GM23338 (cell line): Measurements from ENCODE around the gene WFDC10A. TPM values are rescaled to one million over a fixed set of nuclear protein-coding genes. Genes with fewer than 3 reads are reported as not detected.

ENCODE experiments used
- ATAC-seq: fragments of 200-7000 bp; cut with Tn5 transposase; 3 replicates; pipeline ENCODE4 v1.9.1; 2020
- DNase-seq: peaks from one replicate; pipeline ENCODE4 v3.0.0-alpha.2; 2015; ENCODE audit warnings: low spot score
- H2AFZ ChIP-seq: fragments of 200-600 bp; sonication (generic); 2 replicates; pipeline ENCODE4 v1.8.0; 2016; ENCODE audit warnings: antibody characterized with exemption, mild to moderate bottlenecking, moderate library complexity
- H3F3A ChIP-seq: fragments of 200-600 bp; sonication (generic); replicated peaks from 2 replicates; pipeline ENCODE4 v1.8.0; 2017; ENCODE audit warnings: antibody characterized with exemption, mixed run types, low read depth
- H3K27ac ChIP-seq: fragments of 200-600 bp; sonication (generic); 2 replicates; pipeline ENCODE4 v1.6.1; 2016; ENCODE audit warnings: low read depth
- H3K27me3 ChIP-seq: fragments of 200-600 bp; sonication (generic); 2 replicates; pipeline ENCODE4 v1.8.0; 2016; ENCODE audit warnings: mild to moderate bottlenecking, mixed run types, moderate library complexity; ENCODE audit not compliant: insufficient read depth
- H3K36me3 ChIP-seq: fragments of 200-600 bp; sonication (generic); 2 replicates; pipeline ENCODE4 v1.8.0; 2016; ENCODE audit warnings: mild to moderate bottlenecking; ENCODE audit not compliant: insufficient read depth
- H3K4me1 ChIP-seq: fragments of 200-600 bp; sonication (generic); 2 replicates; pipeline ENCODE4 v1.8.0; 2016; ENCODE audit warnings: mild to moderate bottlenecking, moderate library complexity; ENCODE audit not compliant: insufficient read depth
- H3K4me2 ChIP-seq: fragments of 200-600 bp; sonication (generic); 2 replicates; pipeline ENCODE4 v1.7.1; 2017; ENCODE audit warnings: mixed run types
- H3K4me3 ChIP-seq: fragments of 200-600 bp; sonication (generic); 2 replicates; pipeline ENCODE4 v1.6.1; 2016; ENCODE audit warnings: mixed run types
- H3K79me2 ChIP-seq: fragments of 200-600 bp; sonication (generic); replicated peaks from 2 replicates; pipeline ENCODE4 v1.8.0; 2017; ENCODE audit warnings: mild to moderate bottlenecking; ENCODE audit not compliant: insufficient read depth
- H3K9me2 ChIP-seq: fragments of 200-600 bp; sonication (generic); 2 replicates; pipeline ENCODE4 v1.8.0; 2017; ENCODE audit not compliant: insufficient read depth
- H4K20me1 ChIP-seq: fragments of 200-600 bp; sonication (generic); replicated peaks from 2 replicates; pipeline ENCODE4 v1.8.0; 2017; ENCODE audit warnings: mild to moderate bottlenecking; ENCODE audit not compliant: insufficient read depth
- H3K27ac Mint-ChIP-seq: 2 replicates; pipeline ENCODE4 v1.8.0; 2020; ENCODE audit warnings: inconsistent platforms, mild to moderate bottlenecking, moderate library complexity, mixed read lengths
- H3K27me3 Mint-ChIP-seq: 3 replicates; pipeline ENCODE4 v1.8.0; 2022; ENCODE audit warnings: low read depth, mild to moderate bottlenecking, moderate library complexity, mixed read lengths, inconsistent platforms; ENCODE audit not compliant: insufficient read depth, poor library complexity
- H3K36me3 Mint-ChIP-seq: 3 replicates; pipeline ENCODE4 v1.8.0; 2021; ENCODE audit warnings: low read depth, mild to moderate bottlenecking, inconsistent platforms, moderate library complexity, mixed read lengths
- H3K4me1 Mint-ChIP-seq: 3 replicates; pipeline ENCODE4 v1.8.0; 2020; ENCODE audit warnings: mild to moderate bottlenecking, inconsistent platforms, mixed read lengths
- H3K4me3 Mint-ChIP-seq: 3 replicates; pipeline ENCODE4 v1.8.0; 2021; ENCODE audit warnings: moderate library complexity, mild to moderate bottlenecking, inconsistent platforms, mixed read lengths
- H3K9me3 Mint-ChIP-seq: 3 replicates; pipeline ENCODE4 v1.8.0; 2020; ENCODE audit warnings: moderate library complexity, mild to moderate bottlenecking, inconsistent platforms, mixed read lengths
- CREB1 ChIP-seq: fragments of 250-450 bp; sonication (Bioruptor Pico); IDR thresholded peaks from 2 replicates; pipeline ENCODE4 v1.5.0; 2020; ENCODE audit warnings: low read depth, mild to moderate bottlenecking, moderate library complexity
- CTCF ChIP-seq, 2 experiments: fragments of 200-600 bp in 1 of 2; sonication (generic) in 1 of 2; conservative IDR thresholded peaks; 2 replicates each; pipeline versions ENCODE4 v1.5.1 to v1.6.1; 2016 to 2017; ENCODE audit warnings: antibody characterized with exemption in 2 of 2, low read depth in 2 of 2, mild to moderate bottlenecking in 2 of 2, moderate library complexity in 1 of 2
- EZH2 ChIP-seq: fragments of 200-600 bp; sonication (generic); IDR thresholded peaks from one replicate; pipeline ENCODE4 v1.8.0; 2017; ENCODE audit warnings: antibody characterized with exemption, mild to moderate bottlenecking, low read depth; ENCODE audit not compliant: unreplicated experiment
- EZH2phosphoT487 ChIP-seq: fragments of 200-600 bp; sonication (generic); IDR thresholded peaks from one replicate; pipeline ENCODE4 v1.8.1; 2018; ENCODE audit warnings: antibody characterized with exemption; ENCODE audit not compliant: unreplicated experiment
- JUNB ChIP-seq: IDR thresholded peaks from one replicate; pipeline ENCODE4 v1.6.1; 2016; ENCODE audit warnings: antibody characterized with exemption; ENCODE audit not compliant: unreplicated experiment
- NANOG ChIP-seq: IDR thresholded peaks from 2 replicates; pipeline ENCODE4 v1.6.1; 2016; ENCODE audit warnings: antibody characterized with exemption, borderline replicate concordance
- POLR2AphosphoS5 ChIP-seq: IDR thresholded peaks from 2 replicates; pipeline ENCODE4 v1.6.1; 2016; ENCODE audit warnings: antibody characterized with exemption, low read depth
- STAT1 ChIP-seq: IDR thresholded peaks from one replicate; pipeline ENCODE4 v1.6.1; 2016; ENCODE audit warnings: antibody characterized with exemption; ENCODE audit not compliant: unreplicated experiment
- ZNF114 ChIP-seq: fragments of 250-450 bp; sonication (Bioruptor Pico); IDR thresholded peaks from 2 replicates; pipeline ENCODE4 v1.5.0; 2020; ENCODE audit warnings: mild to moderate bottlenecking, moderate library complexity
- ZNF331 ChIP-seq: fragments of 250-450 bp; sonication (Bioruptor Pico); IDR thresholded peaks from 2 replicates; pipeline ENCODE4 v1.5.0; 2020; ENCODE audit warnings: low read depth, mild to moderate bottlenecking, moderate library complexity
- polyA plus RNA-seq: library from polyadenylated mRNA; unstranded; fragments of >200 nt; fragmentation: Nextera tagmentation; extraction: Ambion mirVana; gene quantifications from 2 replicates; pipeline ENCODE4 v1.2.1, GENCODE V29; 2016
- total RNA-seq: library from RNA; depleted of rRNA; stranded (reverse); fragments of >200 nt; shearing (Covaris generic); gene quantifications from 2 replicates; pipeline ENCODE4 v1.2.3, GENCODE V29; 2014
- TF ChIP-seq, protein P1 (sequence below): IDR thresholded peaks from 2 replicates; pipeline ENCODE4 v1.6.1; 2016; ENCODE audit warnings: antibody characterized with exemption
- TF ChIP-seq, protein P2 (sequence below): fragments of 250-450 bp; sonication (Bioruptor Pico); IDR thresholded peaks from 2 replicates; pipeline ENCODE4 v1.5.0; 2020; ENCODE audit warnings: mild to moderate bottlenecking, moderate library complexity

The WFDC10A gene
- total and polyA plus RNA-seq, 2 experiments from 2014 or later, result not detected

DNA sequence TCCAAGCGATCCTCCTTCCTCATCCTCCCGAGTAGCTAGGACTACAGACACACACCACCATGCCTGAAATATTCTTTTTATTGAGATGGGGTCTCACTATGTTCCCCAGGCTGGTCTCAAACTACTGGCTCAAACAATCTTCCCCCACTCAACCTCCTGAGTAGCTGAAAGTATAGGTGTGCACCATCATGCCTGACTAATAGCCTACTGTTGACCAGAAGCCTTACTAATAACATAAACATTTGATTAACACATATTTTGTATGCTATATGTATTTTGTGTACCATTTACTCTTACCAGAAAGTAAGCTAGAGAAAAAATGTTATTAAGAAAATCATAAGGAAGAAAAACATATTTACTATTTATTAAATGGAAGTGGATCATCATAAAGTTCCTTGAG lies 11.9 kb upstream of the WFDC10A start:
- TF ChIP-seq, protein P1, sequence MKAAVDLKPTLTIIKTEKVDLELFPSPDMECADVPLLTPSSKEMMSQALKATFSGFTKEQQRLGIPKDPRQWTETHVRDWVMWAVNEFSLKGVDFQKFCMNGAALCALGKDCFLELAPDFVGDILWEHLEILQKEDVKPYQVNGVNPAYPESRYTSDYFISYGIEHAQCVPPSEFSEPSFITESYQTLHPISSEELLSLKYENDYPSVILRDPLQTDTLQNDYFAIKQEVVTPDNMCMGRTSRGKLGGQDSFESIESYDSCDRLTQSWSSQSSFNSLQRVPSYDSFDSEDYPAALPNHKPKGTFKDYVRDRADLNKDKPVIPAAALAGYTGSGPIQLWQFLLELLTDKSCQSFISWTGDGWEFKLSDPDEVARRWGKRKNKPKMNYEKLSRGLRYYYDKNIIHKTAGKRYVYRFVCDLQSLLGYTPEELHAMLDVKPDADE, result no peak
- TF ChIP-seq EZH2phosphoT487 (no peak), ZNF114 (CRISPR knock-in tag) (no peak), STAT1 (no peak), NANOG (no peak), CTCF (conservative IDR thresholded peaks at IDR 0.05; ENCODE audit: low read depth in 2 of 2) (no peak), POLR2AphosphoS5 (no peak), ZNF331 (CRISPR knock-in tag) (no peak), CREB1 (no peak)
- no peaks in the 10 kb centered on the region for H3F3A ChIP-seq
- no peaks in the 10 kb centered on the region for H3K27me3 Mint-ChIP-seq
- H3K4me3 ChIP-seq, result no peak overlapping the region
- no peaks in the 10 kb centered on the region; the same call in 2 of the 3 replicates for H3K4me1 Mint-ChIP-seq
- H3K27ac Mint-ChIP-seq, result no peak overlapping the region
- no peaks in the 10 kb centered on the region; the same call in 2 of the 3 replicates for H3K9me3 Mint-ChIP-seq
- no peak overlapping the region for H3K4me2 ChIP-seq
- H3K27ac ChIP-seq, result no peak overlapping the region
- no peaks in the 10 kb centered on the region for H3K36me3 Mint-ChIP-seq
- no peak overlapping the region for H2AFZ ChIP-seq
- no peaks in the 10 kb centered on the region for H3K4me1 ChIP-seq
- no peaks in the 10 kb centered on the region for H3K79me2 ChIP-seq
- ATAC-seq (no peak), DNase-seq (no peak)
- H4K20me1 ChIP-seq, result no peaks in the 10 kb centered on the region
- no peak overlapping the region for H3K4me3 Mint-ChIP-seq
- H3K27me3 ChIP-seq, result no peaks in the 10 kb centered on the region
- peaks cover 15% of the 10 kb centered on the region for H3K9me2 ChIP-seq
- no peaks in the 10 kb centered on the region for H3K36me3 ChIP-seq

- no peaks in the 10 kb centered on the region for H3K9me2 ChIP-seq
- no peaks in the 10 kb centered on the region; the same call in 2 of the 3 replicates for H3K9me3 Mint-ChIP-seq
- ATAC-seq, result no peak
- no peak for TF ChIP-seq STAT1
- no peak for TF ChIP-seq EZH2phosphoT487
- TF ChIP-seq, protein P2, sequence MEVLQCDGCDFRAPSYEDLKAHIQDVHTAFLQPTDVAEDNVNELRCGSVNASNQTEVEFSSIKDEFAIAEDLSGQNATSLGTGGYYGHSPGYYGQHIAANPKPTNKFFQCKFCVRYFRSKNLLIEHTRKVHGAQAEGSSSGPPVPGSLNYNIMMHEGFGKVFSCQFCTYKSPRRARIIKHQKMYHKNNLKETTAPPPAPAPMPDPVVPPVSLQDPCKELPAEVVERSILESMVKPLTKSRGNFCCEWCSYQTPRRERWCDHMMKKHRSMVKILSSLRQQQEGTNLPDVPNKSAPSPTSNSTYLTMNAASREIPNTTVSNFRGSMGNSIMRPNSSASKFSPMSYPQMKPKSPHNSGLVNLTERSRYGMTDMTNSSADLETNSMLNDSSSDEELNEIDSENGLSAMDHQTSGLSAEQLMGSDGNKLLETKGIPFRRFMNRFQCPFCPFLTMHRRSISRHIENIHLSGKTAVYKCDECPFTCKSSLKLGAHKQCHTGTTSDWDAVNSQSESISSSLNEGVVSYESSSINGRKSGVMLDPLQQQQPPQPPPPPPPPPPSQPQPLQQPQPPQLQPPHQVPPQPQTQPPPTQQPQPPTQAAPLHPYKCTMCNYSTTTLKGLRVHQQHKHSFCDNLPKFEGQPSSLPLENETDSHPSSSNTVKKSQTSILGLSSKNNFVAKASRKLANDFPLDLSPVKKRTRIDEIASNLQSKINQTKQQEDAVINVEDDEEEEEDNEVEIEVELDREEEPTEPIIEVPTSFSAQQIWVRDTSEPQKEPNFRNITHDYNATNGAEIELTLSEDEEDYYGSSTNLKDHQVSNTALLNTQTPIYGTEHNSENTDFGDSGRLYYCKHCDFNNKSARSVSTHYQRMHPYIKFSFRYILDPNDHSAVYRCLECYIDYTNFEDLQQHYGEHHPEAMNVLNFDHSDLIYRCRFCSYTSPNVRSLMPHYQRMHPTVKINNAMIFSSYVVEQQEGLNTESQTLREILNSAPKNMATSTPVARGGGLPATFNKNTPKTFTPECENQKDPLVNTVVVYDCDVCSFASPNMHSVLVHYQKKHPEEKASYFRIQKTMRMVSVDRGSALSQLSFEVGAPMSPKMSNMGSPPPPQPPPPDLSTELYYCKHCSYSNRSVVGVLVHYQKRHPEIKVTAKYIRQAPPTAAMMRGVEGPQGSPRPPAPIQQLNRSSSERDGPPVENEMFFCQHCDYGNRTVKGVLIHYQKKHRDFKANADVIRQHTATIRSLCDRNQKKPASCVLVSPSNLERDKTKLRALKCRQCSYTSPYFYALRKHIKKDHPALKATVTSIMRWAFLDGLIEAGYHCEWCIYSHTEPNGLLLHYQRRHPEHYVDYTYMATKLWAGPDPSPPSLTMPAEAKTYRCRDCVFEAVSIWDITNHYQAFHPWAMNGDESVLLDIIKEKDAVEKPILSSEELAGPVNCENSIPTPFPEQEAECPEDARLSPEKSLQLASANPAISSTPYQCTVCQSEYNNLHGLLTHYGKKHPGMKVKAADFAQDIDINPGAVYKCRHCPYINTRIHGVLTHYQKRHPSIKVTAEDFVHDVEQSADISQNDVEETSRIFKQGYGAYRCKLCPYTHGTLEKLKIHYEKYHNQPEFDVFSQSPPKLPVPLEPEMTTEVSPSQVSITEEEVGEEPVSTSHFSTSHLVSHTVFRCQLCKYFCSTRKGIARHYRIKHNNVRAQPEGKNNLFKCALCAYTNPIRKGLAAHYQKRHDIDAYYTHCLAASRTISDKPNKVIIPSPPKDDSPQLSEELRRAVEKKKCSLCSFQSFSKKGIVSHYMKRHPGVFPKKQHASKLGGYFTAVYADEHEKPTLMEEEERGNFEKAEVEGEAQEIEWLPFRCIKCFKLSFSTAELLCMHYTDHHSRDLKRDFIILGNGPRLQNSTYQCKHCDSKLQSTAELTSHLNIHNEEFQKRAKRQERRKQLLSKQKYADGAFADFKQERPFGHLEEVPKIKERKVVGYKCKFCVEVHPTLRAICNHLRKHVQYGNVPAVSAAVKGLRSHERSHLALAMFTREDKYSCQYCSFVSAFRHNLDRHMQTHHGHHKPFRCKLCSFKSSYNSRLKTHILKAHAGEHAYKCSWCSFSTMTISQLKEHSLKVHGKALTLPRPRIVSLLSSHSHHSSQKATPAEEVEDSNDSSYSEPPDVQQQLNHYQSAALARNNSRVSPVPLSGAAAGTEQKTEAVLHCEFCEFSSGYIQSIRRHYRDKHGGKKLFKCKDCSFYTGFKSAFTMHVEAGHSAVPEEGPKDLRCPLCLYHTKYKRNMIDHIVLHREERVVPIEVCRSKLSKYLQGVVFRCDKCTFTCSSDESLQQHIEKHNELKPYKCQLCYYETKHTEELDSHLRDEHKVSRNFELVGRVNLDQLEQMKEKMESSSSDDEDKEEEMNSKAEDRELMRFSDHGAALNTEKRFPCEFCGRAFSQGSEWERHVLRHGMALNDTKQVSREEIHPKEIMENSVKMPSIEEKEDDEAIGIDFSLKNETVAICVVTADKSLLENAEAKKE (CRISPR knock-in tag), result no peak
- TF ChIP-seq CREB1, result no peak
- TF ChIP-seq JUNB, result no peak
- no peak for TF ChIP-seq EZH2
- TF ChIP-seq NANOG, result no peak
Measured at GRCh38 chr20:45621593-45621992, 7.9 kb upstream of the WFDC10A start.

More at GRCh38 chr20:45621593-45621992, 7.9 kb upstream of the WFDC10A start:
- Mint-ChIP-seq H3K36me3 (no peaks in the 10 kb centered on the region), H3K4me3 (no peak overlapping the region), H3K27ac (no peak overlapping the region), H3K4me1 (no peaks in the 10 kb centered on the region), H3K27me3 (no peaks in the 10 kb centered on the region)
- Histone ChIP-seq H3K27me3 (no peaks in the 10 kb centered on the region), H3F3A (no peaks in the 10 kb centered on the region), H4K20me1 (no peaks in the 10 kb centered on the region), H3K79me2 (no peaks in the 10 kb centered on the region), H3K4me2 (no peak overlapping the region), H3K4me1 (no peaks in the 10 kb centered on the region), H2AFZ (no peak overlapping the region), H3K36me3 (no peaks in the 10 kb centered on the region), H3K4me3 (no peak overlapping the region), H3K27ac (no peak overlapping the region)
- no peak for DNase-seq
